ENCODE data around the gene GSG1L. TPM values are rescaled to one million over a fixed set of nuclear protein-coding genes. Genes with fewer than 3 reads are reported as not detected.

Gene GSG1L
- polyA plus RNA-seq, 3 donors = not detected

DNA sequence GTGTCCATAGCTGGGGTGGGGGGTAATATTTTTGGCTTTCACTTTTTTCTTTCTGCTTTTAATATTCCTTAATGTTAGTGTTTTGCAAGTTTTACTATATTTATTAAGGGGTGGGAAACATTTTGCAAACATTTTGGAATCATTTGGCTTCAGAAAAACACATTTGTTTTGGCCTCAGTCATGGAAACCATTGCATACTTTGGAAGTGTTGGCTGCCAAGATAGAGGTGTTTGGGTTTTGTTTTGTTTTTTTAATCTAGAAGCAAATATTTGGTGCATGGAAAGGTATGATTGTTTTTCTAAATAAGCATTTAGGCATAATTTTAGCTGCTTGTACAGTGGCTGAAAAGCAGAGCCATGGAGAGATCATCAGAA, 270.3 kb downstream of the GSG1L start:
- no peak overlapping the region for H3K27ac Mint-ChIP-seq
- intact Hi-C loops (cut with micrococcal nuclease) = no loop called here
- no peaks in the 10 kb centered on the region for H3K36me3 Mint-ChIP-seq

DNA sequence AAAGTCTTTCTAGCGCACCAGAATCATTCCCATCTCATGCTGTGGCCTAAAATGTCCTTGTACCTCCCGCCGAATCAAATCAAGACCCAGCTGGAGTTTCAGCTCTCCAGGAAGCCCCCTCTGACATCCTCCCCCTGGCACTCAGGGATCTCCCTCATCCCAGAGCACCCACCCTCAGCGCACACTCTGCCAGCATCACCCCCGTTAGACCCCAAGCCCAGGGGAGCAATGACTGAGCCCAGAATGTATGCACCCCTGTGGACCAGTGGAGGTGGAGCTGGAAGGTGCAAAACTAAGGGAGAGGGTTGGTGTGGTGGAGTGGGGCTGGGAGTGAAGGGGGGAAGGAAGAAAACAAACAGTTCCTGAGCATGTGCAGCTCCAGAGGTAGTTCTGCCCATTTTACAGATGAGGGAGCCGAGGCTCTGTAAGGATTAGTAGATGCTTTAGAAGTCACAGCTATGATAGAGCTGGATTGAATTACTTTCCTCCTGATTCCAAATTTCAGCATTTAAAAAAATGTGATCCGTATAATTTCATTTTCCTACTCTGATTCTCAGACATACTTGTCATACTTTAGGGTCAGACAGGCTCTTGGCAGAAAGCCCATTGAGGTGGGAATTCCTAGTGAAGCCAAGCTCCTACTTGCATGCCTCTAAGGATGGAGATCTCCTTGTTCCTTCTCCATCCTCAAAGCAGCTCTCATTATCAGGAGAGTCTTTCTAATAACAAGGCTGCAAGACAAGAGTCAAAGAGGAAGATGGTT, 270.8 kb downstream of the GSG1L start:
- H3K36me3 Mint-ChIP-seq = no peaks in the 10 kb centered on the region
- intact Hi-C loops (cut with micrococcal nuclease) = no loop called here
- Histone ChIP-seq H3K79me2 (ENCODE audit: insufficient read depth, low read length) (no peaks in the 10 kb centered on the region), H4K20me1 (ENCODE audit: insufficient read depth, low read length) (no peaks in the 10 kb centered on the region), H3K36me3 (replicated peaks in 1 of 2; ENCODE audit: control insufficient read depth in 1 of 2, insufficient read depth in 2 of 2, low read length in 2 of 2) (no peaks in the 10 kb centered on the region), H3K4me1 (ENCODE audit: control insufficient read depth in 1 of 2, insufficient read depth in 2 of 2, low read length in 2 of 2) (no peaks in the 10 kb centered on the region), H3K27me3 (ENCODE audit: control insufficient read depth in 2 of 2, insufficient read depth in 2 of 2, low read length in 2 of 2) (no peaks in the 10 kb centered on the region), H3K9ac (ENCODE audit: insufficient read depth, low read length, poor library complexity, severe bottlenecking) (no peak overlapping the region), H3K9me3 (replicated peaks in 1 of 2; ENCODE audit: control insufficient read depth in 1 of 2, insufficient read depth in 1 of 2, low read length in 2 of 2) (no peaks in the 10 kb centered on the region), H3K4me3 (replicated peaks in 1 of 3; ENCODE audit: low read depth in 2 of 3, low read length in 3 of 3) (no peak overlapping the region), H2AFZ (ENCODE audit: insufficient read depth, low read depth, low read length, poor library complexity, severe bottlenecking) (no peak overlapping the region), H3K27ac (ENCODE audit: low read depth in 1 of 2, low read length in 2 of 2) (no peak overlapping the region), H3K4me2 (replicated peaks; ENCODE audit: extremely low read depth, low read length, poor library complexity, severe bottlenecking) (no peak overlapping the region)
- no peaks in the 10 kb centered on the region for H3K9me3 Mint-ChIP-seq
- WGBS (ENCODE audit: insufficient coverage) = 85% methylated on average over 3 of the region's 7 CpGs
- no peak for DNase-seq
- no peaks in the 10 kb centered on the region for H3K4me1 Mint-ChIP-seq
- H3K27me3 Mint-ChIP-seq (ENCODE audit: low read depth in 3 of 3) = peaks cover 0 to 8% (median 4%) of the 10 kb centered on the region in 3 donors
- H3K4me3 Mint-ChIP-seq = no peak overlapping the region
- TF ChIP-seq, protein P1, sequence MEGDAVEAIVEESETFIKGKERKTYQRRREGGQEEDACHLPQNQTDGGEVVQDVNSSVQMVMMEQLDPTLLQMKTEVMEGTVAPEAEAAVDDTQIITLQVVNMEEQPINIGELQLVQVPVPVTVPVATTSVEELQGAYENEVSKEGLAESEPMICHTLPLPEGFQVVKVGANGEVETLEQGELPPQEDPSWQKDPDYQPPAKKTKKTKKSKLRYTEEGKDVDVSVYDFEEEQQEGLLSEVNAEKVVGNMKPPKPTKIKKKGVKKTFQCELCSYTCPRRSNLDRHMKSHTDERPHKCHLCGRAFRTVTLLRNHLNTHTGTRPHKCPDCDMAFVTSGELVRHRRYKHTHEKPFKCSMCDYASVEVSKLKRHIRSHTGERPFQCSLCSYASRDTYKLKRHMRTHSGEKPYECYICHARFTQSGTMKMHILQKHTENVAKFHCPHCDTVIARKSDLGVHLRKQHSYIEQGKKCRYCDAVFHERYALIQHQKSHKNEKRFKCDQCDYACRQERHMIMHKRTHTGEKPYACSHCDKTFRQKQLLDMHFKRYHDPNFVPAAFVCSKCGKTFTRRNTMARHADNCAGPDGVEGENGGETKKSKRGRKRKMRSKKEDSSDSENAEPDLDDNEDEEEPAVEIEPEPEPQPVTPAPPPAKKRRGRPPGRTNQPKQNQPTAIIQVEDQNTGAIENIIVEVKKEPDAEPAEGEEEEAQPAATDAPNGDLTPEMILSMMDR (IDR thresholded peaks at IDR 0.05) = no peak
- H3K27ac Mint-ChIP-seq = no peak overlapping the region

More for the DNA sequence above, 270.3 kb downstream of the GSG1L start:
- Mint-ChIP-seq H3K9me3 (no peaks in the 10 kb centered on the region), H3K27me3 (ENCODE audit: low read depth in 3 of 3) (peaks cover 0 to 8% (median 6%) of the 10 kb centered on the region in 3 donors), H3K4me1 (no peaks in the 10 kb centered on the region), H3K4me3 (no peak overlapping the region)
- no peak overlapping the region for H3K4me2 ChIP-seq (replicated peaks; ENCODE audit: extremely low read depth, low read length, poor library complexity, severe bottlenecking)
- TF ChIP-seq, protein P1 (IDR thresholded peaks at IDR 0.05) = no peak
- no peak overlapping the region for H3K9ac ChIP-seq (ENCODE audit: insufficient read depth, low read length, poor library complexity, severe bottlenecking)
- H3K36me3 ChIP-seq (replicated peaks in 1 of 2; ENCODE audit: control insufficient read depth in 1 of 2, insufficient read depth in 2 of 2, low read length in 2 of 2) = no peaks in the 10 kb centered on the region
- H3K9me3 ChIP-seq (replicated peaks in 1 of 2; ENCODE audit: control insufficient read depth in 1 of 2, insufficient read depth in 1 of 2, low read length in 2 of 2) = no peaks in the 10 kb centered on the region
- no peak overlapping the region for H3K27ac ChIP-seq (ENCODE audit: low read depth in 1 of 2, low read length in 2 of 2)
- no peak overlapping the region for H2AFZ ChIP-seq (ENCODE audit: insufficient read depth, low read depth, low read length, poor library complexity, severe bottlenecking)
- no peaks in the 10 kb centered on the region for H3K79me2 ChIP-seq (ENCODE audit: insufficient read depth, low read length)
- DNase-seq = no peak
- H3K27me3 ChIP-seq (ENCODE audit: control insufficient read depth in 2 of 2, insufficient read depth in 2 of 2, low read length in 2 of 2) = no peaks in the 10 kb centered on the region
- no peaks in the 10 kb centered on the region for H3K4me1 ChIP-seq (ENCODE audit: control insufficient read depth in 1 of 2, insufficient read depth in 2 of 2, low read length in 2 of 2)
- no peaks in the 10 kb centered on the region for H4K20me1 ChIP-seq (ENCODE audit: insufficient read depth, low read length)
- H3K4me3 ChIP-seq (replicated peaks in 1 of 3; ENCODE audit: low read depth in 2 of 3, low read length in 3 of 3) = no peak overlapping the region

Measured in CD14-positive monocyte (primary cell).